HCT116 (cell line): Measurements from ENCODE around the gene NAT8. TPM values are rescaled to one million over a fixed set of nuclear protein-coding genes. Genes with fewer than 3 reads are reported as not detected.

Source experiments
- ATAC-seq: fragments of 200-7000 bp; cut with Tn5 transposase; 2 replicates; pipeline ENCODE4 v1.9.1; 2020; ENCODE audit warnings: mild to moderate bottlenecking, moderate library complexity
- BruUV-seq: library from RNA; stranded (reverse); fragments of 400-500 nt; replicated peaks from 2 replicates; lab custom pipeline; 2021; lab: Mats Ljungman, UMichigan
- CTCF ChIA-PET: fragments of 300-600 bp; sonication (Branson Sonifier 250); formaldehyde crosslinking; loops from one replicate; lab custom pipeline; 2021; ENCODE audit warnings: antibody characterized with exemption; lab: Charles Lee
- POLR2A ChIA-PET: fragments of 300-600, 350-600 bp; sonication (Branson Sonifier 250); formaldehyde crosslinking; loops from one replicate; lab custom pipeline; 2021; ENCODE audit warnings: antibody characterized with exemption; lab: Charles Lee
- RAD21 ChIA-PET, 2 experiments: fragments of 300-600 bp; sonication (Branson Sonifier 250); formaldehyde crosslinking; loops; one replicate each; lab custom pipeline; 2023; ENCODE audit warnings: low total read pairs in 2 of 2; ENCODE audit not compliant: uncharacterized antibody in 2 of 2, unreplicated experiment in 2 of 2, low non-redundant PET in 1 of 2; lab: Charles Lee
- DNase-seq: peaks from one replicate; pipeline ENCODE4 v3.0.0-alpha.2; 2010; ENCODE audit warnings: low read depth, low spot score
- H2AFZ ChIP-seq: fragments of 200-600 bp; shearing (Covaris generic), sonication (generic); 2 replicates; pipeline ENCODE4 v1.6.1; 2017; ENCODE audit warnings: low read depth, mixed run types, mixed read lengths, antibody characterized with exemption, low read length; ENCODE audit not compliant: poor library complexity, severe bottlenecking
- H3K27ac ChIP-seq: 2 replicates; pipeline ENCODE4 v1.5.1; 2012; ENCODE audit warnings: low read depth, low read length
- H3K27me3 ChIP-seq: fragments of 200-600 bp; sonication (generic); 2 replicates; pipeline ENCODE4 v1.6.1; 2016; ENCODE audit warnings: mixed run types, low read length, mixed read lengths; ENCODE audit not compliant: insufficient read depth
- H3K36me3 ChIP-seq, 2 experiments: fragments of 200-500 bp in 1 of 2; fragments of 200-600 bp in 1 of 2; sonication (Bioruptor generic) in 1 of 2; sonication (generic) in 1 of 2; 2 replicates each; pipeline versions ENCODE4 v1.5.1 to v1.6.1; 2014 to 2016; ENCODE audit warnings: low read length in 2 of 2, inconsistent platforms in 1 of 2, mixed read lengths in 1 of 2, mixed run types in 1 of 2; ENCODE audit not compliant: insufficient read depth in 2 of 2, control insufficient read depth in 1 of 2
- H3K4me1 ChIP-seq, 2 experiments: fragments of 200-600 bp in 1 of 2; sonication (generic) in 1 of 2; 2 replicates each; pipeline versions ENCODE4 v1.5.1 to v1.6.1; 2012 to 2017; ENCODE audit warnings: low read length in 2 of 2, inconsistent platforms in 1 of 2, mild to moderate bottlenecking in 1 of 2, mixed read lengths in 1 of 2, mixed run types in 1 of 2, moderate library complexity in 1 of 2; ENCODE audit not compliant: insufficient read depth in 2 of 2, control insufficient read depth in 1 of 2
- H3K4me2 ChIP-seq: fragments of 200-600 bp; sonication (generic); 2 replicates; pipeline ENCODE4 v1.6.1; 2017; ENCODE audit warnings: mixed run types, low read length, mixed read lengths
- H3K4me3 ChIP-seq, 2 experiments: fragments of 200-600 bp in 1 of 2; sonication (generic) in 1 of 2; replicated peaks in 1 of 2; 2 replicates each; pipeline ENCODE4 v1.5.1; 2011 to 2016; ENCODE audit warnings: low read length in 2 of 2, control low read depth in 1 of 2, low read depth in 1 of 2, mild to moderate bottlenecking in 1 of 2, mixed read lengths in 1 of 2, mixed run types in 1 of 2
- H3K79me2 ChIP-seq: fragments of 200-600 bp; sonication (generic); 2 replicates; pipeline ENCODE4 v1.6.1; 2017; ENCODE audit warnings: mild to moderate bottlenecking, mixed run types, low read length, moderate library complexity, mixed read lengths; ENCODE audit not compliant: insufficient read depth
- H3K9ac ChIP-seq: fragments of 200-600 bp; sonication (generic); 2 replicates; pipeline ENCODE4 v1.6.1; 2016; ENCODE audit warnings: low read length, mixed read lengths
- H3K9me2 ChIP-seq: fragments of 200-600 bp; sonication (generic), shearing (Covaris generic); 2 replicates; pipeline ENCODE4 v1.6.1; 2017; ENCODE audit warnings: mixed run types, mild to moderate bottlenecking, moderate library complexity; ENCODE audit not compliant: insufficient read depth
- H3K9me3 ChIP-seq, 2 experiments: fragments of 200-500 bp in 1 of 2; fragments of 200-600 bp in 1 of 2; sonication (Bioruptor generic) in 1 of 2; sonication (generic) in 1 of 2; 2 replicates each; pipeline ENCODE4 v1.6.1; 2014 to 2017; ENCODE audit warnings: low read length in 2 of 2, mixed read lengths in 2 of 2, inconsistent platforms in 1 of 2, low read depth in 1 of 2, mild to moderate bottlenecking in 1 of 2, mixed run types in 1 of 2, moderate library complexity in 1 of 2; ENCODE audit not compliant: control insufficient read depth in 1 of 2, insufficient read depth in 1 of 2
- H4K20me1 ChIP-seq: fragments of 200-600 bp; sonication (generic), shearing (Covaris generic); 2 replicates; pipeline ENCODE4 v1.6.1; 2017; ENCODE audit warnings: mixed run types, mild to moderate bottlenecking, moderate library complexity; ENCODE audit not compliant: insufficient read depth
- EGR1 ChIP-seq: IDR thresholded peaks from 2 replicates; pipeline ENCODE4 v1.6.1; 2012; ENCODE audit warnings: low read depth
- ELF1 ChIP-seq: IDR thresholded peaks from 2 replicates; pipeline ENCODE4 v1.6.1; 2012; ENCODE audit warnings: low read depth, borderline replicate concordance
- REST ChIP-seq: IDR thresholded peaks from 2 replicates; pipeline ENCODE4 v1.6.1; 2012; ENCODE audit warnings: low read depth
- SRF ChIP-seq: IDR thresholded peaks from 2 replicates; pipeline ENCODE4 v1.6.1; 2012; ENCODE audit warnings: low read depth
- ZNF274 ChIP-seq: fragments of 200-500 bp; sonication (Bioruptor generic); IDR thresholded peaks from 2 replicates; pipeline ENCODE4 v1.6.1; 2014; ENCODE audit warnings: mild to moderate bottlenecking, low read depth, low read length, inconsistent platforms
- intact Hi-C: fragments of 100-400 bp; cut with micrococcal nuclease; formaldehyde crosslinking; loops from 2 replicates; pipeline ENCODE4 v1.10.0; 2022
- total RNA-seq: library from RNA; stranded (reverse); gene quantifications from one replicate; pipeline ENCODE4 v1.2.1, GENCODE V29; 2021; ENCODE audit not compliant: unreplicated experiment

Gene NAT8
- total RNA-seq, 1 experiment from 2014 or later: not detected

DNA sequence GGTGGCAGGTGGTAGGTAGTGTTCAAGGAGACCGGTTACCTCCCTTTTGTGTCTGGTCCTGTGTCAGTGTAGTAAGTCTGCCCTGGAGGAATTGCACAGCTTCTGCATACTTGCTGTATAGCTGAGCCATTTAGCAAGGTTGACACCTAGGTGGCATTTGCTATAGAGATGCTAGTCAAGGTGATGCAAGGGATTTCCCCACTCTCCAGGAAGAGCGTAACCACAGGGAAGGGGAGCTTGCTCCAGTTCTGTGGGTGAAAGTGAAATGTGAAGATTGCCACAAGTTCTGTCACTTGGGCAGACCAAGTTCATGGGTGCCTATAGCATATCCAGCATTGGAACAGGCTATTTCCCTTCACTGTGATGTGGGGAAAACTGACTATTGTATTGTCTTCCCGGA is 28.1 kb downstream of the NAT8 start:
- BruUV-seq: no TSS peak
- Histone ChIP-seq H3K9me3 (no peaks in the 10 kb centered on the region), H3K27ac (no peak overlapping the region), H3K36me3 (no peaks in the 10 kb centered on the region), H4K20me1 (no peaks in the 10 kb centered on the region), H2AFZ (no peak overlapping the region), H3K4me2 (no peak overlapping the region)
- ChIA-PET RAD21 (no interaction called here), CTCF (no interaction called here), POLR2A (no interaction called here)
- intact Hi-C loops: no loop called here
- DNase-seq: no peak
- TF ChIP-seq ZNF274: no peak
- no peak for TF ChIP-seq ELF1
- no peak for TF ChIP-seq REST
- TF ChIP-seq, all 23 proteins: peak for 0
- Histone ChIP-seq H3K9me2 (no peaks in the 10 kb centered on the region), H3K79me2 (no peaks in the 10 kb centered on the region), H3K4me1 (no peaks in the 10 kb centered on the region), H3K9ac (no peak overlapping the region), H3K27me3 (no peaks in the 10 kb centered on the region), H3K4me3 (no peak overlapping the region)
- no peak for ATAC-seq

DNA sequence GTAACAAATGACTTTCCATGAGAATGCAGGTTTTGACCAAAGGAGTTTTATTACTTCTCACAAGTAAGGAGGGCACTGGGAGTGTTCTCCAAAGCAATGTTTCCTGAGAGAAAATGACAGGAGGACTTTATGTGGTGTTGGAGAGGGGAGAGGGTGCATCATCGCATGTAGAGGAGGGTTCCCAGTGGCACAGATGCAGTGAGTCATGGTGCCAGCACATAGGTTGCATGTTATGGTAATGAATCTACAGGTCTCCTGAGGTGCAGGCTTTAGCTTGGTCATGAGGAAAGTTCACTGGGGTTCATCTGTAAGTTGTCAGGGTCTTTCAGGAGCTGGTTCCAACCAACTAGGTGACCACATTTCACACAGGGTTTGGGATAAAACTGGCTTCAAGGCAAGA is 30.4 kb downstream of the NAT8 start:
- H3K27me3 ChIP-seq: no peaks in the 10 kb centered on the region
- H2AFZ ChIP-seq: no peak overlapping the region
- no peaks in the 10 kb centered on the region for H3K9me2 ChIP-seq
- no peaks in the 10 kb centered on the region for H3K4me1 ChIP-seq
- no TSS peak for BruUV-seq
- CTCF ChIA-PET: no interaction called here
- no peak overlapping the region for H3K27ac ChIP-seq
- no peaks in the 10 kb centered on the region for H3K9me3 ChIP-seq
- H4K20me1 ChIP-seq: no peaks in the 10 kb centered on the region
- H3K36me3 ChIP-seq: no peaks in the 10 kb centered on the region
- H3K4me3 ChIP-seq: no peak overlapping the region
- ATAC-seq (no peak), DNase-seq (no peak)
- intact Hi-C loops: no loop called here
- POLR2A ChIA-PET: no interaction called here
- no peak for TF ChIP-seq EGR1
- no peak for TF ChIP-seq ELF1
- no peak for TF ChIP-seq SRF
- no peak overlapping the region for H3K9ac ChIP-seq
- RAD21 ChIA-PET: no interaction called here
- H3K79me2 ChIP-seq: no peaks in the 10 kb centered on the region
- H3K4me2 ChIP-seq: no peak overlapping the region
